Measurements from ENCODE around the gene RIC1.
"Not testable (repeated sequence)": the region's sequence is repeated elsewhere in the genome, so short reads cannot be mapped to it uniquely, and the experiment has no call there.

The RIC1 gene

GRCh38 chr9:5621327-5621726 is 7.6 kb upstream of the RIC1 start:
- peak; percentile 79 for DNase-seq (ENCODE audit: low read depth)

- DNase-seq (ENCODE audit: low read depth), result peak; percentile 91
Measured at GRCh38 chr9:5622016-5622415, 6.9 kb upstream of the RIC1 start.

GRCh38 chr9:5624655-5625054 is 4.3 kb upstream of the RIC1 start:
- DNase-seq (ENCODE audit: low read depth), result no peak

- DNase-seq (ENCODE audit: low read depth), result peak; percentile 89
Measured at GRCh38 chr9:5626727-5627634, 1.9 kb upstream of the RIC1 start.

GRCh38 chr9:5627686-5628085 is 1.2 kb upstream of the RIC1 start:
- not testable (repeated sequence) for DNase-seq (ENCODE audit: low read depth)

GRCh38 chr9:5628183-5628529 is 751 bp upstream of the RIC1 start:
- no peak for DNase-seq (ENCODE audit: low read depth)

GRCh38 chr9:5629312-5630080 is 589 bp downstream of the RIC1 start:
- DNase-seq (ENCODE audit: low read depth), result no peak

GRCh38 chr9:5630081-5630507 is 1.2 kb downstream of the RIC1 start:
- DNase-seq (ENCODE audit: low read depth), result peak; percentile 55

- DNase-seq (ENCODE audit: low read depth), result no peak
Measured at GRCh38 chr9:5631026-5631425, 2.1 kb downstream of the RIC1 start.

- no peak for DNase-seq (ENCODE audit: low read depth)
Measured at GRCh38 chr9:5632540-5632939, 3.6 kb downstream of the RIC1 start.

- peak; percentile 90 for DNase-seq (ENCODE audit: low read depth)
Measured at GRCh38 chr9:5633243-5633642, 4.3 kb downstream of the RIC1 start.

- no peak for DNase-seq (ENCODE audit: low read depth)
Measured at GRCh38 chr9:5635390-5635789, 6.5 kb downstream of the RIC1 start.

GRCh38 chr9:5639816-5640215 is 10.9 kb downstream of the RIC1 start:
- DNase-seq (ENCODE audit: low read depth), result no peak

GRCh38 chr9:5642170-5642569 is 13.3 kb downstream of the RIC1 start:
- no peak for DNase-seq (ENCODE audit: low read depth)

GRCh38 chr9:5643005-5643624 is 14.2 kb downstream of the RIC1 start:
- DNase-seq (ENCODE audit: low read depth), result peak; percentile 83

GRCh38 chr9:5644501-5644900 is 15.6 kb downstream of the RIC1 start:
- DNase-seq (ENCODE audit: low read depth), result peak; percentile 32

- DNase-seq (ENCODE audit: low read depth), result no peak
Measured at GRCh38 chr9:5646116-5646515, 17.2 kb downstream of the RIC1 start.

GRCh38 chr9:5650356-5651105 is 21.6 kb downstream of the RIC1 start:
- no peak for DNase-seq (ENCODE audit: low read depth)

- DNase-seq (ENCODE audit: low read depth), result peak; percentile 54
Measured at GRCh38 chr9:5651246-5651645, 22.3 kb downstream of the RIC1 start.

- DNase-seq (ENCODE audit: low read depth), result no peak
Measured at GRCh38 chr9:5652821-5653220, 23.9 kb downstream of the RIC1 start.

- not testable (repeated sequence) for DNase-seq (ENCODE audit: low read depth)
Measured at GRCh38 chr9:5662804-5663203, 33.9 kb downstream of the RIC1 start.

GRCh38 chr9:5665059-5665458 is 36.2 kb downstream of the RIC1 start:
- peak; percentile 29 for DNase-seq (ENCODE audit: low read depth)
